Upper lobe of right lung (tissue), 1 donor: ENCODE data around the gene IFNAR1. TPM values are rescaled to one million over a fixed set of nuclear protein-coding genes. Genes with fewer than 3 reads are reported as not detected.

ENCODE experiments used
- total RNA-seq: library from RNA; stranded (reverse); fragmentation: NEBNext Ultra II Directional; extraction: Animal tissue kit (Norgen Biotek cat#: 25700); gene quantifications from one replicate; pipeline ENCODE4 v1.2.1, GENCODE V29; 2021
- donor health status: DM: no; HTN: yes; CAD: no; lungs with severe emphysema.

IFNAR1 gene
- total RNA-seq, 1 donor from 2014 or later = 72.1 TPM

Other genes starting within 250 kb of the IFNAR1 start
- gene IFNAR2, start 95.0 kb upstream of the IFNAR1 start, total RNA-seq = 32.4 TPM
- 47.1 TPM for gene IL10RB, start 58.6 kb upstream of the IFNAR1 start, total RNA-seq
- gene IFNGR2, start 78.4 kb downstream of the IFNAR1 start, total RNA-seq = 69.3 TPM
- gene TMEM50B, start 155.0 kb downstream of the IFNAR1 start, total RNA-seq = 73.2 TPM
- 2.3 TPM for gene DNAJC28, start 166.7 kb downstream of the IFNAR1 start, total RNA-seq
- gene GART, start 217.1 kb downstream of the IFNAR1 start, total RNA-seq = 55.8 TPM
- 320 TPM for gene SON, start 218.1 kb downstream of the IFNAR1 start, total RNA-seq